ENCODE results near the gene KLK3.

GRCh38 chr19:50814883-50815282, 39.8 kb upstream of the KLK3 start:
- TF ChIP-seq CTCF (IDR thresholded peaks at IDR 0.05) (no peak), TCF7L2 (IDR thresholded peaks at IDR 0.05; ENCODE audit: low read depth, low read length) (no peak), SIN3A (IDR thresholded peaks at IDR 0.05; ENCODE audit: borderline replicate concordance, insufficient read depth, low read depth, low read length) (no peak), POLR2AphosphoS5 (IDR thresholded peaks at IDR 0.05; ENCODE audit: low read depth, low read length) (no peak)
